ENCODE measurements around the gene GYG1.

The GYG1 gene

DNA sequence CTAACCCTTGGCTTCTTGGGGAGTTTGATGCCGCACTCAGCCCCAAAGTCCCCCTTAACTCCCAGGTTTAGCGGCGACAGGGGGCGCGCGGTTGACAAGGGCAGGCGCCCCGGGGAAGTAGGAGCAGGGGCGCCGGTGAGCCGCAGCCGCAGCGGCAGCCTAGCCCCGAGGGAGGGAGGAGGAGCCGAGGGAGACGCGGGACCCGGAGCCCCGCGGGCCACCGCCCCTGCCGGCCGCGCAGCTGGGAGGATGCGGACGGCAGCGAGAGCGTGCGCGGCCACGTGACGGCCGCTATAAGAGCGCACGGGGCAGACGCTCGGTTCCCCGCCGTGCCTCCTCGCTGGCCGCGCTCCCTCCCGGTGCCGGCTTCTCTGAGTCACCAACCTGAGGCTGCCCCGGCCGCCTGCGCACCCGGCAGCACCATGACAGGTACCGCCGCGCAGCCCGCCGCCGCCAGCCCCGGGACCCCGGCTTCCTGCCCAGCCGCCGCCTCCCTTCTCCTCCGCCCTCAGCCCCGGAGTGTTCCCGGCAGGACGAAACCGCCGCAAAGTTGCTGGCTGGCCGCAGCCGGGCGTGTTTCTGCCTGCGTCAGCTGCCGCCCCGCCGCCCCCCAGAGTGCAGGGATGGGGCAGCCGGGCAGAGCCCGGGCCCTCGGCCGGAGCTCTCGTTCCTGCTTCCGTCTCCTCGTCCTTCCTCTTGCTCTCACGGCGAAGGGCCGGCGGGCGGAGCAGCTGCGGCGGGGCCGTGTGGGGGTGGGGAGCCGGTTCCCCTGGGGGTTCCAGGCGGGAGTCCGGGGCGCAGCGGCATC, at the start of gene GYG1:
TSS of gene GYG1 (plus strand) at position 322 of the 808 bp plus-strand sequence. CDS start at position 423, 101 bp downstream.
- peak within 1 kb of the TSS; percentile 70 for H3K4me3 ChIP-seq (ENCODE audit: low read length)
- no peak; the same call in 1 of the 2 replicates for TF ChIP-seq CTCF (conservative IDR thresholded peaks at IDR 0.05; ENCODE audit: low read length)
- peak; percentile 80 for DNase-seq (ENCODE audit: low read depth)

DNA sequence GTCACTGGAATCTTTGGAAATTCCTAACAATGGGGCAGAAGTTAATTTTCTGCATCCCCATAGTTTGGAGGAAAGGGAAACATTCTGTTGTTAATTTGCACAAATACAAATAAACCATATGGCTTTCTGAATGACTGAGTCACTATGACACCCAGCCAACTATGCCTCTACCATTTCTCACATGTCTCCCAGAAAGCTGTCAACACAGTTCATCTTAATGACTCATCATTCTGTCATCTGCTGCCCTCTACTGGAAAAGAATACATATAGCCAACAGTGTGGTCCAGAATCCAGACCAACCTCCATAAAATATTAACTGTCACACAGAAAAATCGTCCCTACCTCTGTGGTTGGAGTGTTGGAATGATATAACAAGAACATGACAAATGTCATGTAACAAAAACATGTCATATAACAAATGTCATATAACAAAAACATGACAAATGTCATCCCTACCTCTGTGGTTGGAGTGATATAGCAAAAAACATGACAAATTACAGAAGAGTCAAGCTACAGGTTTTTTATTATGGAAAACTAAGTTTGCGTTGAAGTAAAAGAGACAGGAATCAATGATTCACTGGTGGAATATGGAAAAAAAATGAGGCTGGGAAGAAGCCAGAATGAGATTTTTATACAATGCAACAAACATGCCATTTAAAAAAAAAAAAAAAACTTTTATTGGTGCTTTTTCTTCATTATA, 47.7 kb upstream of the GYG1 start:
- DNase-seq (ENCODE audit: low read depth) = peak; percentile 92
- peak; percentile 76 for TF ChIP-seq CTCF (conservative IDR thresholded peaks at IDR 0.05; ENCODE audit: low read length)
- no peak overlapping the region for H3K4me3 ChIP-seq (ENCODE audit: low read length)

GRCh38 chr3:148945116-148945515, 46.2 kb upstream of the GYG1 start:
- no peak overlapping the region for H3K4me3 ChIP-seq (ENCODE audit: low read length)
- no peak for DNase-seq (ENCODE audit: low read depth)
- TF ChIP-seq CTCF (conservative IDR thresholded peaks at IDR 0.05; ENCODE audit: low read length) = peak; percentile 27

- no peak for TF ChIP-seq CTCF (conservative IDR thresholded peaks at IDR 0.05; ENCODE audit: low read length)
- no peak for DNase-seq (ENCODE audit: low read depth)
- no peak overlapping the region for H3K4me3 ChIP-seq (ENCODE audit: low read length)
Measured at GRCh38 chr3:148948913-148949657, 42.3 kb upstream of the GYG1 start.

DNA sequence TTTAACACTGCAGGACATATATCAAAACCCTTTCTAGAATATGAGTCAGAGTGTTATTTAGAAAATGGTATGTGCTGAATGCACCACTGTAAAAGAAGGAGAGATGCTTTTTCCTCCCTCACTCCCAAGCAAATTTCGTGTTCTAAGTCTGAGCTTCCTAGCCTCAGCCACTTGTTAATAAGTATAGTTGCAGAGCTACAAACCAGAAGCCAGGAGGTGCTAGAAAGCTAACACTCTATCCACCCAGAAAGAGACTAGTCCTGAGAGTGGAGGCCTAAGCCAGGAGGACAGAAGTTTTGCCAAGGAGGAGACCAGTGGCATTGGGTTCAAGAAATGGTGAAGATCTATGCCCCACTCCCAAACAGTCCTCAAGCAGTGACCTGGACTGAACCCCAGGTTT, 40.5 kb upstream of the GYG1 start:
- H3K4me3 ChIP-seq (ENCODE audit: low read length) = no peak overlapping the region
- DNase-seq (ENCODE audit: low read depth) = no peak
- TF ChIP-seq CTCF (conservative IDR thresholded peaks at IDR 0.05; ENCODE audit: low read length) = peak; percentile 39

- no peak for DNase-seq (ENCODE audit: low read depth)
- H3K4me3 ChIP-seq (ENCODE audit: low read length) = no peak overlapping the region
- TF ChIP-seq CTCF (conservative IDR thresholded peaks at IDR 0.05; ENCODE audit: low read length) = no peak
Measured at GRCh38 chr3:148951599-148952361, 39.6 kb upstream of the GYG1 start.
